Endodermal cell (in vitro differentiated cells): ENCODE results near the gene DSEL. TPM values are rescaled to one million over a fixed set of nuclear protein-coding genes. Genes with fewer than 3 reads are reported as not detected.

Source experiments
- DNase-seq: peaks from one replicate; pipeline ENCODE4 v3.0.0-alpha.2; 2017
- H3K27ac ChIP-seq: 2 replicates; pipeline ENCODE4 v1.5.1; 2013; ENCODE audit warnings: mild to moderate bottlenecking, low read depth, low read length, moderate library complexity
- H3K27me3 ChIP-seq: 2 replicates; pipeline ENCODE4 v1.6.1; 2013; ENCODE audit warnings: mild to moderate bottlenecking, low read length, moderate library complexity; ENCODE audit not compliant: insufficient read depth, control insufficient read depth, poor library complexity, severe bottlenecking
- H3K36me3 ChIP-seq: 2 replicates; pipeline ENCODE4 v1.7.0; 2013; ENCODE audit warnings: mild to moderate bottlenecking, low read length, moderate library complexity; ENCODE audit not compliant: control insufficient read depth, insufficient read depth
- H3K4me1 ChIP-seq: one replicate; pipeline ENCODE4 v1.7.0; 2013; ENCODE audit warnings: low read length; ENCODE audit not compliant: control insufficient read depth, insufficient read depth
- H3K4me3 ChIP-seq: 2 replicates; pipeline ENCODE4 v1.5.1; 2013; ENCODE audit warnings: mild to moderate bottlenecking, low read length, moderate library complexity
- H3K9ac ChIP-seq: 2 replicates; pipeline ENCODE4 v1.6.1; 2013; ENCODE audit warnings: mild to moderate bottlenecking, low read length, moderate library complexity; ENCODE audit not compliant: poor library complexity, severe bottlenecking; ENCODE audit errors: extremely low read depth
- H3K9me3 ChIP-seq: 2 replicates; pipeline ENCODE4 v1.6.1; 2013; ENCODE audit warnings: mild to moderate bottlenecking, low read length, moderate library complexity; ENCODE audit not compliant: control insufficient read depth
- H3K27ac Mint-ChIP-seq: 2 replicates; pipeline ENCODE4 v1.8.0; 2020; ENCODE audit warnings: mixed read lengths
- H3K27me3 Mint-ChIP-seq: 2 replicates; pipeline ENCODE4 v1.8.0; 2021; ENCODE audit warnings: mild to moderate bottlenecking, mixed read lengths; ENCODE audit not compliant: insufficient read depth
- H3K36me3 Mint-ChIP-seq: 2 replicates; pipeline ENCODE4 v1.8.0; 2020; ENCODE audit warnings: low read depth, mixed read lengths
- H3K4me1 Mint-ChIP-seq: 2 replicates; pipeline ENCODE4 v1.8.0; 2020; ENCODE audit warnings: mixed read lengths
- H3K4me3 Mint-ChIP-seq: 2 replicates; pipeline ENCODE4 v1.8.0; 2020; ENCODE audit warnings: mild to moderate bottlenecking, moderate library complexity, mixed read lengths
- H3K9me3 Mint-ChIP-seq: 2 replicates; pipeline ENCODE4 v1.8.0; 2020; ENCODE audit warnings: mild to moderate bottlenecking, mixed read lengths
- CTCF ChIP-seq: fragments of 200-600 bp; sonication (generic); conservative IDR thresholded peaks from 2 replicates; pipeline ENCODE4 v1.5.0; 2021; ENCODE audit warnings: antibody characterized with exemption, mild to moderate bottlenecking
- WGBS, 2 experiments: methylation state at CpG; one replicate each; pipeline versions ENCODE4 v1.1.5 to v1.1.7; 2013; ENCODE audit warnings: missing lambda C conversion rate in 2 of 2, mixed read lengths in 1 of 2; ENCODE audit not compliant: insufficient coverage in 1 of 2, insufficient read length in 1 of 2; 5-methylcytosine and 5-hydroxymethylcytosine counted together
- total RNA-seq, 2 donors: library from RNA; stranded (reverse); fragmentation: NEBNext Ultra II Directional in 1 of 2; extraction: Animal tissue kit (Norgen Biotek cat#: 25700) in 1 of 2; gene quantifications; 2 replicates in 1 of 2; 3 replicates in 1 of 2; pipeline ENCODE4 v1.2.1, GENCODE V29; 2021

DSEL gene
- total RNA-seq, 2 donors from 2014 or later, result 6.0 to 9.0 TPM

- Histone ChIP-seq H3K36me3 (peaks cover 27% of the 10 kb centered on the region), H3K9ac (no peak overlapping the region), H3K27ac (no peak overlapping the region), H3K4me3 (no peak overlapping the region), H3K4me1 (no peaks in the 10 kb centered on the region), H3K27me3 (no peaks in the 10 kb centered on the region), H3K9me3 (no peaks in the 10 kb centered on the region)
- TF ChIP-seq CTCF, result no peak
- 92 to 100% methylated on average over 1 to 6 of the region's 6 CpGs for WGBS, 2 experiments
- no peak overlapping the region for H3K4me3 Mint-ChIP-seq
- no peak for DNase-seq
- peaks cover 34% of the 10 kb centered on the region for H3K36me3 Mint-ChIP-seq
- no peaks in the 10 kb centered on the region for H3K9me3 Mint-ChIP-seq
- H3K4me1 Mint-ChIP-seq, result peaks cover under 1% of the 10 kb centered on the region
- no peak overlapping the region for H3K27ac Mint-ChIP-seq
- no peaks in the 10 kb centered on the region for H3K27me3 Mint-ChIP-seq
Measured at GRCh38 chr18:67509741-67510391, 6.7 kb downstream of the DSEL start.

GRCh38 chr18:67508146-67508545, 8.4 kb downstream of the DSEL start:
- Mint-ChIP-seq H3K36me3 (peaks cover 33% of the 10 kb centered on the region), H3K27ac (peak overlapping the region; percentile 69)

GRCh38 chr18:67504739-67505138, 11.8 kb downstream of the DSEL start:
- DNase-seq, result no peak
- H3K9me3 ChIP-seq, result no peaks in the 10 kb centered on the region
- Mint-ChIP-seq H3K36me3 (peaks cover 17% of the 10 kb centered on the region), H3K27ac (peak overlapping the region; percentile 20), H3K4me1 (peaks cover 7% of the 10 kb centered on the region), H3K4me3 (no peak overlapping the region), H3K27me3 (no peaks in the 10 kb centered on the region), H3K9me3 (no peaks in the 10 kb centered on the region)
- no peaks in the 10 kb centered on the region for H3K4me1 ChIP-seq
- WGBS, 2 experiments, result 83% methylated on average over 1 of the region's 1 CpG; no CpG with 5 or more reads in 1 of the 2 experiments
- no peak overlapping the region for H3K9ac ChIP-seq
- H3K27ac ChIP-seq, result no peak overlapping the region
- H3K4me3 ChIP-seq, result no peak overlapping the region
- peaks cover 5% of the 10 kb centered on the region for H3K36me3 ChIP-seq
- TF ChIP-seq CTCF, result no peak
- H3K27me3 ChIP-seq, result no peaks in the 10 kb centered on the region

More at GRCh38 chr18:67508146-67508545, 8.4 kb downstream of the DSEL start:
- no peak overlapping the region for H3K27ac ChIP-seq
- TF ChIP-seq CTCF, result no peak
- no peaks in the 10 kb centered on the region for H3K27me3 Mint-ChIP-seq
- H3K4me1 Mint-ChIP-seq, result peaks cover 7% of the 10 kb centered on the region
- no peaks in the 10 kb centered on the region for H3K27me3 ChIP-seq
- H3K9me3 Mint-ChIP-seq, result no peaks in the 10 kb centered on the region
- no peak overlapping the region for H3K4me3 Mint-ChIP-seq
- H3K9me3 ChIP-seq, result no peaks in the 10 kb centered on the region
- H3K9ac ChIP-seq, result no peak overlapping the region
- H3K36me3 ChIP-seq, result peaks cover 20% of the 10 kb centered on the region
- DNase-seq, result no peak
- no peaks in the 10 kb centered on the region for H3K4me1 ChIP-seq
- no peak overlapping the region for H3K4me3 ChIP-seq
- WGBS, 2 experiments, result 100% methylated on average over 1 of the region's 2 CpGs; no CpG with 5 or more reads in 1 of the 2 experiments
